ENCODE measurements around the gene TMEM120A. TPM values are rescaled to one million over a fixed set of nuclear protein-coding genes. Genes with fewer than 3 reads are reported as not detected.
"Not testable (repeated sequence)": the region's sequence is repeated elsewhere in the genome, so short reads cannot be mapped to it uniquely, and the experiment has no call there.

Gene TMEM120A
- total RNA-seq, 1 experiment from 2014 or later = 19.3 TPM

- no TSS peak for BruUV-seq (replicated peaks)
- CTCF ChIA-PET = no interaction called here
- no peak for TF ChIP-seq CTCF (IDR thresholded peaks at IDR 0.05; ENCODE audit: unreplicated experiment)
- intact Hi-C loops (cut with micrococcal nuclease; ENCODE audit: unreplicated experiment) = no loop called here
- no peak for DNase-seq
- no peak overlapping the region for H3K4me3 Mint-ChIP-seq (ENCODE audit: low read depth, unreplicated experiment)
- H3K27ac Mint-ChIP-seq (ENCODE audit: unreplicated experiment) = no peak overlapping the region
- H3K4me1 Mint-ChIP-seq (ENCODE audit: low read depth, unreplicated experiment) = no peaks in the 10 kb centered on the region
- H3K36me3 Mint-ChIP-seq (ENCODE audit: insufficient read depth, unreplicated experiment) = peaks cover 13% of the 10 kb centered on the region
- no peaks in the 10 kb centered on the region for H3K27me3 Mint-ChIP-seq (ENCODE audit: unreplicated experiment)
- H3K9me3 Mint-ChIP-seq (ENCODE audit: low read depth, unreplicated experiment) = no peaks in the 10 kb centered on the region
Measured at GRCh38 chr7:76016191-76016947, 22.0 kb upstream of the TMEM120A start.

GRCh38 chr7:76011442-76011861, 17.1 kb upstream of the TMEM120A start:
- Mint-ChIP-seq H3K4me1 (ENCODE audit: low read depth, unreplicated experiment) (peaks cover 16% of the 10 kb centered on the region), H3K9me3 (ENCODE audit: low read depth, unreplicated experiment) (no peaks in the 10 kb centered on the region), H3K36me3 (ENCODE audit: insufficient read depth, unreplicated experiment) (peaks cover 15% of the 10 kb centered on the region), H3K27ac (ENCODE audit: unreplicated experiment) (no peak overlapping the region), H3K27me3 (ENCODE audit: unreplicated experiment) (no peaks in the 10 kb centered on the region), H3K4me3 (ENCODE audit: low read depth, unreplicated experiment) (no peak overlapping the region)
- CTCF ChIA-PET = interaction anchor here (0.6 kb wide), 1 partner anchor 25 kb away, joined by 3 read pairs; no protein-coding TSS in a partner anchor
- no peak for TF ChIP-seq CTCF (IDR thresholded peaks at IDR 0.05; ENCODE audit: unreplicated experiment)
- no TSS peak for BruUV-seq (replicated peaks)
- DNase-seq = no peak
- intact Hi-C loops (cut with micrococcal nuclease; ENCODE audit: unreplicated experiment) = no loop called here

GRCh38 chr7:76009672-76010600, 15.5 kb upstream of the TMEM120A start:
- no TSS peak for BruUV-seq (replicated peaks)
- H3K27me3 Mint-ChIP-seq (ENCODE audit: unreplicated experiment) = no peaks in the 10 kb centered on the region
- H3K36me3 Mint-ChIP-seq (ENCODE audit: insufficient read depth, unreplicated experiment) = peaks cover 20% of the 10 kb centered on the region
- no peak overlapping the region for H3K27ac Mint-ChIP-seq (ENCODE audit: unreplicated experiment)
- no peak for TF ChIP-seq CTCF (IDR thresholded peaks at IDR 0.05; ENCODE audit: unreplicated experiment)
- no peak overlapping the region for H3K4me3 Mint-ChIP-seq (ENCODE audit: low read depth, unreplicated experiment)
- no peak for DNase-seq
- CTCF ChIA-PET = no interaction called here
- H3K9me3 Mint-ChIP-seq (ENCODE audit: low read depth, unreplicated experiment) = no peaks in the 10 kb centered on the region
- intact Hi-C loops (cut with micrococcal nuclease; ENCODE audit: unreplicated experiment) = no loop called here
- peaks cover 16% of the 10 kb centered on the region for H3K4me1 Mint-ChIP-seq (ENCODE audit: low read depth, unreplicated experiment)

- Mint-ChIP-seq H3K27ac (ENCODE audit: unreplicated experiment) (no peak overlapping the region), H3K4me3 (ENCODE audit: low read depth, unreplicated experiment) (no peak overlapping the region), H3K4me1 (ENCODE audit: low read depth, unreplicated experiment) (peaks cover 16% of the 10 kb centered on the region)
Measured at GRCh38 chr7:76008156-76008687, 13.8 kb upstream of the TMEM120A start.

DNA sequence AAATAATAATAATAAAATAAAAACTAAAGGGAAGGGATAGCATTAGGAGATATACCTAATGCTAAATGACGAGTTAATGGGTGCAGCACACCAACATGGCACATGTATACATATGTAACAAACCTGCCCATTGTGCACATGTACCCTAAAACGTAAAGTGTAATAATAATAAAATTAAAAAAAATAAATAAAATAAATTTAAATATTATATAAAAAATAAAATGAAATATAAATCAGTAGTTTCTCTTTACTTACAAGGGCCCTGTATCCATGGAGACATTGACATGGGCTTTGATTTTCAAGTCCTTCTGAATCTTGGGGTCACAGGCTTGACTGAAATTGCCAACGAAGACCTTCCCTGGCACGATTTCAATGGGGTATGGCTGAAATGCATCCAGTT, 10.6 kb upstream of the TMEM120A start:
- H3K27ac Mint-ChIP-seq (ENCODE audit: unreplicated experiment); BruUV-seq (replicated peaks); intact Hi-C loops (cut with micrococcal nuclease; ENCODE audit: unreplicated experiment); H3K4me3 Mint-ChIP-seq (ENCODE audit: low read depth, unreplicated experiment); DNase-seq; H3K27me3 Mint-ChIP-seq (ENCODE audit: unreplicated experiment); H3K9me3 Mint-ChIP-seq (ENCODE audit: low read depth, unreplicated experiment); CTCF ChIA-PET: not testable (repeated sequence)
- Mint-ChIP-seq H3K4me1 (ENCODE audit: low read depth, unreplicated experiment) (peaks cover 12% of the 10 kb centered on the region), H3K36me3 (ENCODE audit: insufficient read depth, unreplicated experiment) (peaks cover 14% of the 10 kb centered on the region)

More at GRCh38 chr7:76008156-76008687, 13.8 kb upstream of the TMEM120A start:
- H3K36me3 Mint-ChIP-seq (ENCODE audit: insufficient read depth, unreplicated experiment) = peaks cover 20% of the 10 kb centered on the region
- TF ChIP-seq CTCF (IDR thresholded peaks at IDR 0.05; ENCODE audit: unreplicated experiment) = no peak
- no peak for DNase-seq
- CTCF ChIA-PET = no interaction called here
- H3K27me3 Mint-ChIP-seq (ENCODE audit: unreplicated experiment) = no peaks in the 10 kb centered on the region
- no peaks in the 10 kb centered on the region for H3K9me3 Mint-ChIP-seq (ENCODE audit: low read depth, unreplicated experiment)
- no TSS peak for BruUV-seq (replicated peaks)
- intact Hi-C loops (cut with micrococcal nuclease; ENCODE audit: unreplicated experiment) = no loop called here
